Right renal pelvis (tissue), 4 donors: Measurements from ENCODE around the gene C4B. TPM values are rescaled to one million over a fixed set of nuclear protein-coding genes. Genes with fewer than 3 reads are reported as not detected.
"Not testable (repeated sequence)": the region's sequence is repeated elsewhere in the genome, so short reads cannot be mapped to it uniquely, and the experiment has no call there.

Source experiments
- DNase-seq, 4 donors: peaks; one replicate each; pipeline ENCODE4 v3.0.0-alpha.2; 2013; ENCODE audit warnings: low read depth in 4 of 4, low spot score in 3 of 4, missing footprints in 1 of 4
- polyA plus RNA-seq, 4 donors: library from polyadenylated mRNA; unstranded; fragments of 120-200 nt; gene quantifications; one replicate each; pipeline ENCODE4 v1.2.1, GENCODE V29; 2013; ENCODE audit not compliant: insufficient read length in 4 of 4

Gene C4B
- polyA plus RNA-seq, 4 donors: 13.1 to 21.4 (median 17.3) TPM

DNA sequence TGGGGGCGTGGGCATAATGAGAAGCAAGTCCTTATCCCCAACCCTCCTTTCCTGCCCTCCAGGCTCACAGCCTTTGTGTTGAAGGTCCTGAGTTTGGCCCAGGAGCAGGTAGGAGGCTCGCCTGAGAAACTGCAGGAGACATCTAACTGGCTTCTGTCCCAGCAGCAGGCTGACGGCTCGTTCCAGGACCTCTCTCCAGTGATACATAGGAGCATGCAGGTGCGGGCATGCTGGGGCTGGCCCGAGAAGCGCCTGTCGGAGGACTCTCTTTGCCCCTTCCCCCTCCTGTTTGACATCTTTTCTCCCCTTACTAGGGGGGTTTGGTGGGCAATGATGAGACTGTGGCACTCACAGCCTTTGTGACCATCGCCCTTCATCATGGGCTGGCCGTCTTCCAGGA, 14.0 kb downstream of the C4B start:
- DNase-seq: not testable (repeated sequence)

DNA sequence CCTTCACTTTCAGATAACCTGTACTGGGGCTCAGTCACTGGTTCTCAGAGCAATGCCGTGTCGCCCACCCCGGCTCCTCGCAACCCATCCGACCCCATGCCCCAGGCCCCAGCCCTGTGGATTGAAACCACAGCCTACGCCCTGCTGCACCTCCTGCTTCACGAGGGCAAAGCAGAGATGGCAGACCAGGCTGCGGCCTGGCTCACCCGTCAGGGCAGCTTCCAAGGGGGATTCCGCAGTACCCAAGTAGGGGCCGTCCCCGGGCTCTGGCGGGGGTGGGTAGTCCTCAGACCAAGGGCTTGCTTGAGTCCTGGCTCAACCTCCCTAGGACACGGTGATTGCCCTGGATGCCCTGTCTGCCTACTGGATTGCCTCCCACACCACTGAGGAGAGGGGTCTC, 15.0 kb downstream of the C4B start:
- DNase-seq: not testable (repeated sequence)

DNA sequence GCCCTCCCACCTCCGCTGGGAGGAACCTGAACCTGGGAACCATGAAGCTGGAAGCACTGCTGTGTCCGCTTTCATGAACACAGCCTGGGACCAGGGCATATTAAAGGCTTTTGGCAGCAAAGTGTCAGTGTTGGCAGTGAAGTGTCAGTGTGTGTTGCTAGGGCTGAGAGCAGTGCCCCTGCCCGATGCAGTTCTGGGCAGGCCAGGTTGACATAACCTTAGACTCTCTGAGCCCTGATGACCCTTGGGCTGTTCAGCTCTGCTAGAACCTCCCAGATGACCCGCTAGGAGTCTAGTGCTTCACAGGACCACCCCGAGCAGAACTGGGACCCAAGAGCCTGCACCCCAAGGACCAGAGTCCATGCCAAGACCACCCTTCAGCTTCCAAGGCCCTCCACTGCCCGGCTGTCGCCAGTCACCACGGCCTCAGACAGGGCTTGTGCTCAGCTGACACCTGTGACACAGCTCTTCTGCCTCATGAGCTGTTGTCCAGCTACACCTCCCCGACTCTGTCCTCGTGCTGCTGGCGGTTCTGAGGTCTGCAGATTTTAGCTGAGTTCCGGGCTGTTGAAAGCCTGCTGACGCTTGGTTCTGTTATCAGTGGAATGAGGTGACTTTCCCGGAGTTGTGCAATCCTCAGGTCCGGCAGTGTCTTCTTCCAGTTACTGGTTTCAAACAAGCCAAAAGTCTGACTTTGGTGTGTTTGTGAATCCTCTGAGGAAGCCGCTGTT, 20.9 kb downstream of the C4B start:
- DNase-seq: not testable (repeated sequence)

DNA sequence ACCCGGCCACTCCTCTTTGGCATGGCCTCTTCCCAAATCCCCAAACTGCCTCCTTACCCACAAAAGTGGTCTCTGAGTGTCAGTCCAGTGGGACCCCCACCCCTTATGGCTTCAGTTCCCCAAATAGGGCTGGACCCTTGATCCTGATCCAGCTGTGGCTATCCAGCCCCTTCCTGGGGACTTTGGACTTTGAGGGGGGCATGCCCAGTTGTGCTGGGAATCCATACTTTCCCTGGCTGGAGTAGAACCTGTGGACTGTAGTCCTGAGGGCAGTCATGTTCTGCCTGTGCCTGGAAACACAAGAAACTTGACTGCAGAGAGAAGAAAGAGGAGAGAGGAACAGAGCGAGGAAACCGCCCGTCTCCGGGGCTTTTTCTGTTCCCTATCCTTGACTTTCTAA, 22.5 kb downstream of the C4B start:
- DNase-seq: not testable (repeated sequence)

DNA sequence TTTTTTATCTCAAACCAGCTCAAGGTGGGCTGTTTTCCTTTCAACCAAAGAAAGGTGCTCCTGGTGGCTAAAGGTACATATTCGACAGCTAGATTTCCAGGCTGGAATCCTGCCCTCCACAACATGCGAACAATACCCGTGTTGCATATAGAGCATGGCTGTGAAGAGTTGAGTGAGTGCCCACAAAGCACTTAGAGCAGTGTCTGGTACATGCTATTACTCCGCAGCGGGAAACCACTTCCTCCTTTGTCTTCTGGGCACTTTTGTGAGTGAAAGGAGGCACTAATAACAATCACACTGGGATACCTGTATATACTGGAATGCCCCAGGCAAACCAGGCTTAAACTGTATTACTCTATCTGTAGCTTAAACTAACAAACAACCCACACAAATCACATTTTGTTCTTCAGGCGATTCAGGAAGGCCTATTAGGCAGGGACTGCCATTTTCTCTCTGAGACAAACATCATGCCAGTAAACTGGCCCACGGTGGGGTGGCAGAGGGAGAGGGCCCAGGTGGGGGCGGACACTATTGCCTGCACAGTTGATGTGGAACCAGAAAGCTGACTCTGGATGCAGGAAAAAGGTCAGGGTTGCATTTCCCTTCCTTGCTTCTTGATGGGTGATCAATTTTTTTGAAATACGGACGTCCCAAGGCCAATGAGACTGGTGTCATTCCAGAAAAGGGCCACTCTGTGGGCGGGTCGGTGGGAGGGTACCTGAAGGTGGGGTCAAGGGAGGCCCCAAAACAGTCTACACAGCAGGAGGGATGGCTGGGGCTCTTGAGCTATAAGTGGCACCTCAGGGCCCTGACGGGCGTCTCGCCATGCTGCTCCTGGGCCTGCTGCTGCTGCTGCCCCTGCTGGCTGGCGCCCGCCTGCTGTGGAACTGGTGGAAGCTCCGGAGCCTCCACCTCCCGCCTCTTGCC, 23.3 kb downstream of the C4B start, which contains the start of gene CYP21A2:
Gene CYP21A2, plus strand, starts transcription at position 818 of the 927 bp plus-strand sequence. Its CDS starts 8 bp downstream, at position 826.
- DNase-seq: not testable (repeated sequence)

DNA sequence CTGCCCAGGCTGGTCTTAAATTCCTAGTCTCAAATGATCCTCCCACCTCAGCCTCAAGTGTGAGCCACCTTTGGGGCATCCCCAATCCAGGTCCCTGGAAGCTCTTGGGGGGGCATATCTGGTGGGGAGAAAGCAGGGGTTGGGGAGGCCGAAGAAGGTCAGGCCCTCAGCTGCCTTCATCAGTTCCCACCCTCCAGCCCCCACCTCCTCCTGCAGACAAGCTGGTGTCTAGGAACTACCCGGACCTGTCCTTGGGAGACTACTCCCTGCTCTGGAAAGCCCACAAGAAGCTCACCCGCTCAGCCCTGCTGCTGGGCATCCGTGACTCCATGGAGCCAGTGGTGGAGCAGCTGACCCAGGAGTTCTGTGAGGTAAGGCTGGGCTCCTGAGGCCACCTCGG, 24.3 kb downstream of the C4B start:
- not testable (repeated sequence) for DNase-seq

DNA sequence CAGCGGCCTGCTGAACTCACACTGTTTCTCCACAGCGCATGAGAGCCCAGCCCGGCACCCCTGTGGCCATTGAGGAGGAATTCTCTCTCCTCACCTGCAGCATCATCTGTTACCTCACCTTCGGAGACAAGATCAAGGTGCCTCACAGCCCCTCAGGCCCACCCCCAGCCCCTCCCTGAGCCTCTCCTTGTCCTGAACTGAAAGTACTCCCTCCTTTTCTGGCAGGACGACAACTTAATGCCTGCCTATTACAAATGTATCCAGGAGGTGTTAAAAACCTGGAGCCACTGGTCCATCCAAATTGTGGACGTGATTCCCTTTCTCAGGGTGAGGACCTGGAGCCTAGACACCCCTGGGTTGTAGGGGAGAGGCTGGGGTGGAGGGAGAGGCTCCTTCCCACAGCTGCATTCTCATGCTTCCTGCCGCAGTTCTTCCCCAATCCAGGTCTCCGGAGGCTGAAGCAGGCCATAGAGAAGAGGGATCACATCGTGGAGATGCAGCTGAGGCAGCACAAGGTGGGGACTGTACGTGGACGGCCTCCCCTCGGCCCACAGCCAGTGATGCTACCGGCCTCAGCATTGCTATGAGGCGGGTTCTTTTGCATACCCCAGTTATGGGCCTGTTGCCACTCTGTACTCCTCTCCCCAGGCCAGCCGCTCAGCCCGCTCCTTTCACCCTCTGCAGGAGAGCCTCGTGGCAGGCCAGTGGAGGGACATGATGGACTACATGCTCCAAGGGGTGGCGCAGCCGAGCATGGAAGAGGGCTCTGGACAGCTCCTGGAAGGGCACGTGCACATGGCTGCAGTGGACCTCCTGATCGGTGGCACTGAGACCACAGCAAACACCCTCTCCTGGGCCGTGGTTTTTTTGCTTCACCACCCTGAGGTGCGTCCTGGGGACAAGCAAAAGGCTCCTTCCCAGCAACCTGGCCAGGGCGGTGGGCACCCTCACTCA, 25.0 kb downstream of the C4B start:
- DNase-seq: not testable (repeated sequence)

DNA sequence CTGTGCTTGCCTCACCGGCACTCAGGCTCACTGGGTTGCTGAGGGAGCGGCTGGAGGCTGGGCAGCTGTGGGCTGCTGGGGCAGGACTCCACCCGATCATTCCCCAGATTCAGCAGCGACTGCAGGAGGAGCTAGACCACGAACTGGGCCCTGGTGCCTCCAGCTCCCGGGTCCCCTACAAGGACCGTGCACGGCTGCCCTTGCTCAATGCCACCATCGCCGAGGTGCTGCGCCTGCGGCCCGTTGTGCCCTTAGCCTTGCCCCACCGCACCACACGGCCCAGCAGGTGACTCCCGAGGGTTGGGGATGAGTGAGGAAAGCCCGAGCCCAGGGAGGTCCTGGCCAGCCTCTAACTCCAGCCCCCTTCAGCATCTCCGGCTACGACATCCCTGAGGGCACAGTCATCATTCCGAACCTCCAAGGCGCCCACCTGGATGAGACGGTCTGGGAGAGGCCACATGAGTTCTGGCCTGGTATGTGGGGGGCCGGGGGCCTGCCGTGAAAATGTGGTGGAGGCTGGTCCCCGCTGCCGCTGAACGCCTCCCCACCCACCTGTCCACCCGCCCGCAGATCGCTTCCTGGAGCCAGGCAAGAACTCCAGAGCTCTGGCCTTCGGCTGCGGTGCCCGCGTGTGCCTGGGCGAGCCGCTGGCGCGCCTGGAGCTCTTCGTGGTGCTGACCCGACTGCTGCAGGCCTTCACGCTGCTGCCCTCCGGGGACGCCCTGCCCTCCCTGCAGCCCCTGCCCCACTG, 25.9 kb downstream of the C4B start:
- not testable (repeated sequence) for DNase-seq

DNA sequence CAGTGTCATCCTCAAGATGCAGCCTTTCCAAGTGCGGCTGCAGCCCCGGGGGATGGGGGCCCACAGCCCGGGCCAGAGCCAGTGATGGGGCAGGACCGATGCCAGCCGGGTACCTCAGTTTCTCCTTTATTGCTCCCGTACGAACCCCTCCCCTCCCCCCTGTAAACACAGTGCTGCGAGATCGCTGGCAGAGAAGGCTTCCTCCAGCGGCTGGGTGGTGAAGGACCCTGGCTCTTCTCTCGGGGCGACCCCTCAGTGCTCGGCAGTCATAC, 26.4 kb downstream of the C4B start:
- not testable (repeated sequence) for DNase-seq

DNA sequence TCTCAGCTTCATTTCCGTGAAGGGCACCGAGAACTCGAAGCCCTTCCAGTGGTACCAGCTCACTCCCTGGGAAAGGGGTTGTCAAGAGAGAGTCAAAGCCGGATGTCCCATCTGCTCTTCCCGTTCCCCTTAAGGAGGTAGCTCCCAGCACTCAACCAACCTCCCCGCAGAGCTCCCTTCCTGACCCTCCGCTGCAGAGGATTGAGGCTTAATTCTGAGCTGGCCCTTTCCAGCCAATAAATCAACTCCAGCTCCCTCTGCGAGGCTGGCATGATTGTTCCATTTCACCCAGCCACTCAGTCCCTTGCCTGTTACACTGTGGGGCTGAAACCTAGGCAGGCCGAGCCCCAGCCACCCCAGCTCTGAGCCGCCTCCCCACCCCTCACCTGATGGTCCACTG, 26.8 kb downstream of the C4B start:
- DNase-seq: not testable (repeated sequence)

DNA sequence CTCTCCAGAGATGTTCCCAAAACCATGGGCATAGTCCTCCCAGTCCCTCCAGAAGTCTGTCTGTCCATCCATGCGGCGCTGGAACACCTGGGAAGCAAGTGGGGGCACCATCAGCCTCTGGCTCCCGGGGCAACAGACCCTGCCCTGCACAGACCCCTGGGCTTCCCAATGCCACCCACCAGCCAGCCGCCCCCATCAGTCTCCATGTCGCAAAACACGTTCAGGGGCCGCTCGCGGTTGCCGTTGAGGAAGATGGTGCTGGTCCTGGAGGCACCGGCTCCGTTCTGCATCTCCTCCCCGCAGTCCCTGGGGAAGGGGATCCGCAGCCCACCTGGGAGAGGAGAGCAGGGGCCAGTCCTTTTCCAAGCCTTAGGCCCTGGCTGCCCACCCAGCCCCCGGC, 27.7 kb downstream of the C4B start:
- DNase-seq: not testable (repeated sequence)

DNA sequence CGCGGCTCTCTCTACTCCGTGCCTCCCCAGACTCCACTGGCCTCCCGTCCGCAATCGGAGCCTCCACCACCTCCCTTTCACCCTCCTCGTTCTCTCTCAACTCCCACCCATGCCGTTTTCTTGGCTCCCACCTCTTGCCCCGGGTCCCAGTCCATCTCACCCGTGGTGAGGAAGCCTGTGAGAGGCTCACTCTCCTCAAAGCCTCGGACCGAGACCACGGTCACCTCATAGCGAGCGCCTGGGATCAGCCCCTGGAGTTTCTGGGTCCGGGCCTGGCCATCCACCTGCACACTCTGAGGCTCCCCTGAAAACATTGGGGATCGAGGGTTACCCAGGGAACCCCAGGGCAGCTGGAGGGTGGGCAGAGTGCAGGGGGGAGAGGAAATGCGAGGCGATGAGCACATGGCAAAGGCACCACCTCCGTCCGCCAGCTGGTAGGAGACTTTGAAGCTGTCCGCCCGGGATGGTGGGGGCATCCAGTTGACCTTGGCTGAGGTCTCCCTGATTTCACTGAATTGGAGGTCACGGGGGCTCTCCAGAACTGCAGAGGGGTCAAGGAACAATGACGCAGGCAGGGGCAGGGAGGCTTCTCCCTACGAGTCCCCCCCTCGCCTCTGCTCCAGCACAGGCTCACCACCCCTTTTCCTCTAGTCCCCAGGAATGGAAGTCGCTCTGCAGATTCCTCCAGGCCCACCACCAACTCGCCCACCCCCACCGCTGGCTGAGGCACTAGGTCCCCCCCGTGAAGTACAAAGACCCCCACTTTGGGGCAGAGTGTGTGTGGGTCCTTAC, 29.2 kb downstream of the C4B start:
- not testable (repeated sequence) for DNase-seq

DNA sequence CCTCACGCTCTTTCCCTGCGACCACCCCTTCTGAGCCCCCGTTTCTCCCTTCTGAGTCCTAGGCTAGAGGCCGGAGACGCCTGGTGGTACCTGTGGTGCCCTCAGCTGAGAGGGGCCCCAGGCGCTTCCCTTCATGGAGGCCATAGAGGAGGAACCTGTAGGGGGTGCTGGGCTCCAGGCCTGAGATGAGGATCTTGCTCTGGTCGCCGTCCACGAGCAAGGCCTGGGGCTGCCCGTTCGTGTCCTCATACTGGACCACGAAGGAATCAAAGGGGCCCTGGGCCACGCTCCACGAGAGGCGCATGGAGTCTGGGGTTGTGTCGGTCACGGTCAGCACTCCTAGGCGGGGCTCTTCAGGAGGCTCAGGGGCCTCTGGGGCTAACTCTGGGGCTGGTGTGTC, 30.3 kb downstream of the C4B start:
- not testable (repeated sequence) for DNase-seq

DNA sequence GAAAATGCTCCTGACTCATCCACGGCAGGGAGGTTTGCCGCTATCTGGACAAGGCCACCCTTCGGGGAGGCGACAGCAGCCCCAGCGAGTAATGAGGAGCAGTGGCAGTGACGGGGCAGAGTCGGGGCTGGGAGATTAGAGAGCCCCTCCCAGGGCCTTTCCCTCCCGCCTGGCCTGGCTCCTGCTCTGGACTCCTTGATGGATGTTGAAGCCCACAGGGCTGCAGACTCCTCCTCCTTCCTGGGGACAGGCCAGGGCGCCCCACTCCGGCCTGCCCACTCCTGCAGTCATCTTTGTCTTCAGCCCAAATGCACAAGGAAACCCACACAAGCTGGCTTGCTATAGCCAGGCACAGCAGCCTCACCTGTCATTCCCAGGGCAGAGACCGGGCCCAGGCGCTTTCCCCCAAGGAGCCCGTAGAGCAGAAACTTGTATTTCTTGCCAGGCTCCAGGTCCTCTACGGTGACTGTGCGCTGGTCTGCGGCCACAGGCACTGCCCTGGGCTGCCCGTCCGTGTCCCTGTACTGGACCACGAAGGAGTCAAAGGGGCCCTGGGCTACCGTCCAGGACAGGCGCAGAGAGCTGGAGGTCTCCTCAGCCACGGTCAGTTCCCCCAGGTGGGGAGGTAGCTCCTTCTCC, 31.3 kb downstream of the C4B start:
- no peak for DNase-seq

DNA sequence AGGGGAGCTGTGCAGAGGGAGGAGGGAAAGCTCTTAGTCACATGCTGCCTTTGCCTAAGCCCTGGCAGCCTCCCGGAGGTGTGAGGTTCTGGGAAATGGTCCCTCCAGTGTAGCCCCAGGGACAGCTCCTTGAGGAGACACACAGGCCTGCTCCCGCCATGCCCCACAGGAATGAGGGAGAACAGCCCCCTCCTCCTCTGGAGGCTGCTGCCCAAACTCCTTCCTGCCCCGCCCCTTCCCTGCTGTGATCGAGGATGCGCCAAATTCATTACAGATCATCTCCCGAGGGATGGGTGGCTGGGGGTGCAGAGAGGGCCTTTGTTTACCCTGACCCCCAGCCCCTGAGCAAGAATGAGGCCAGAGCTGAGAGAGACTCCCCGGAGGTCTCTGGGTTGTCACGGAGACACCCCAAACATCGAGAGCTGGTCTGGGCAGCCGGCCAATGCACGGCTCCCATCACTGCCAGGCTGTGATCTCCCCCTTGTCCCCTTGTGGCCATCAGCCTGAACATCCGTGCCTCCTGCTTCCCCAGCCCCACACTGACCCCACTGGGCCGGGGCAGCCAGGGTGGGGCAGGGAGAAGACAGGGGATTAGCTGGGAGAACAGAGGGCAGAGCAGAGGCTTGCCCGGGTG, 32.0 kb downstream of the C4B start:
- DNase-seq: no peak

DNA sequence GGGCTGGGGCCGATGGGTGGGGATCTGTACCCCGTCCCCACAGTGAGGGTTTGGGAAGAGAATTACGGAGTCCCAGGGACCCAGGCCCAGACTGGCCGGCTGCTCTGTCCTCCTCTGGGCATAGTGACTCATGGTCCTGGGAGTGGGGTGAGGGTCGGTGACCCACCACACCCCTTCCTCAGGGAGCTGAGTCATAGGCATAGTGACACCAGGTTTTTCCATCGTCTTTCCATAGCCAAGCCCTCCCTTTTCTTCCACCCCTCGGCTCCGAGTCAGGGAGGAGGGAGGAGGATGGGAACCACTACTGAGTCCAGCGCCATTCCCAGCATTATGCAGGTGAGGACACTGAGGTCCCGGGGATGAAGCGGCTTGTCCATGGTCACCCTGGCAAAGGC, 32.5 kb downstream of the C4B start:
- DNase-seq: no peak

DNA sequence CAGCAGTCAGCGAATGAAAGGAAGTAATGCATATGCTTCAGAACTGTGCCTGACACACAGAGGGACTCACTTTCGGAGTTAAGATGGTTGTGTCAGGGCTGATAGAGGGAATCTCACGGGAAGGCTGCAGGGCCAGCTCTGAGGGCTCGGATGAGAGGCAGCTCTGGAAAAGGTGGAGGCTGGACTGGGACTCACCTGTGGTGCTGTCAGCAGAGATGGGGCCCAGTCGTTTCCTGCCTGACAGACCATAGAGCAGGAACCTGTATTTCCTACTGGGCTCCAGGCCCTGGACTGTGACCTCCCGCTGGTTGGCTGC, 32.9 kb downstream of the C4B start:
- DNase-seq: no peak
